ENCODE results near the gene UBE2F.

GRCh38 chr2:238090887-238091286 lies 124.1 kb downstream of the UBE2F start:
- TF ChIP-seq TAF1 (IDR thresholded peaks at IDR 0.05; ENCODE audit: borderline replicate concordance, low read depth, low read length) (no peak), RAD21 (IDR thresholded peaks at IDR 0.05; ENCODE audit: low read length) (no peak), RXRA (IDR thresholded peaks at IDR 0.05; ENCODE audit: borderline replicate concordance, low read depth) (no peak), CTCF (IDR thresholded peaks at IDR 0.05) (no peak), SIN3A (IDR thresholded peaks at IDR 0.05; ENCODE audit: borderline replicate concordance, low read depth, low read length) (no peak), MAX (IDR thresholded peaks at IDR 0.05; ENCODE audit: low read depth) (no peak), MXI1 (IDR thresholded peaks at IDR 0.05; ENCODE audit: low read depth, low read length) (no peak), EP300 (IDR thresholded peaks at IDR 0.05; ENCODE audit: borderline replicate concordance in 1 of 2, low read depth in 1 of 2, low read length in 1 of 2) (no peak), FOXJ3 (CRISPR knock-in tag; IDR thresholded peaks at IDR 0.05) (no peak)
